Measurements from ENCODE around the gene FFAR3.
"Not testable (repeated sequence)": the region's sequence is repeated elsewhere in the genome, so short reads cannot be mapped to it uniquely, and the experiment has no call there.

Gene FFAR3

GRCh38 chr19:35351411-35352176 is 6.7 kb upstream of the FFAR3 start:
- DNase-seq: no peak

- DNase-seq: no peak
These were observed 6.1 kb upstream of the FFAR3 start for GRCh38 chr19:35352177-35352447.

- peak; percentile 88 to 92 (median 90) for DNase-seq
These were observed 5.6 kb upstream of the FFAR3 start for GRCh38 chr19:35352448-35353304.

GRCh38 chr19:35353635-35354034 is 4.6 kb upstream of the FFAR3 start:
- DNase-seq: peak in 2 of 3 donors; percentile 24 to 48

- no peak for DNase-seq
These were observed 3.4 kb upstream of the FFAR3 start for GRCh38 chr19:35354898-35355297.

- peak; percentile 27 to 55 (median 48) for DNase-seq
These were observed 2.3 kb upstream of the FFAR3 start for GRCh38 chr19:35355791-35356460.

- DNase-seq: not testable (repeated sequence)
These were observed 574 bp downstream of the FFAR3 start for GRCh38 chr19:35358834-35359233.

GRCh38 chr19:35359395-35359794 is 1.1 kb downstream of the FFAR3 start:
- DNase-seq: not testable (repeated sequence)

- peak in 2 of 3 donors; percentile 34 to 58 for DNase-seq
These were observed 1.8 kb downstream of the FFAR3 start for GRCh38 chr19:35360081-35360480.

GRCh38 chr19:35360880-35361420 is 2.7 kb downstream of the FFAR3 start:
- DNase-seq: no peak

GRCh38 chr19:35362261-35363000 is 4.2 kb downstream of the FFAR3 start:
- DNase-seq: no peak

- no peak for DNase-seq
These were observed 4.8 kb downstream of the FFAR3 start for GRCh38 chr19:35363001-35363590.

- peak in 1 of 3 donors; percentile 13 for DNase-seq
These were observed 5.6 kb downstream of the FFAR3 start for GRCh38 chr19:35363711-35364425.

GRCh38 chr19:35365303-35365702 is 7.0 kb downstream of the FFAR3 start:
- no peak for DNase-seq

- DNase-seq: no peak
These were observed 10.1 kb downstream of the FFAR3 start for GRCh38 chr19:35368378-35368777.

GRCh38 chr19:35369522-35369921 is 11.3 kb downstream of the FFAR3 start:
- no peak for DNase-seq

GRCh38 chr19:35370722-35371121 is 12.5 kb downstream of the FFAR3 start, which contains the start of gene GPR42:
GPR42 (plus strand) TSS chr19:35371068; CDS start chr19:35371360, 292 bp downstream.
- DNase-seq: no peak

- DNase-seq: no peak
These were observed 15.2 kb downstream of the FFAR3 start for GRCh38 chr19:35373492-35373891.

GRCh38 chr19:35374031-35374430 is 15.8 kb downstream of the FFAR3 start:
- not testable (repeated sequence) for DNase-seq

GRCh38 chr19:35375505-35376307 is 17.4 kb downstream of the FFAR3 start:
- DNase-seq: no peak

All from suppressor macrophage treated with lipopolysaccharide for 1 hour (primary cell).